CD14-positive monocyte (primary cell): ENCODE measurements around the gene ITPR2. TPM values are rescaled to one million over a fixed set of nuclear protein-coding genes. Genes with fewer than 3 reads are reported as not detected.

Experiments
- DNase-seq, 3 donors: peaks; one replicate each; pipeline ENCODE4 v3.0.0-alpha.2; 2011 to 2022
- H2AFZ ChIP-seq: 2 replicates; pipeline ENCODE4 v1.6.0; 2012; ENCODE audit warnings: mild to moderate bottlenecking, low read depth, low read length, inconsistent platforms; ENCODE audit not compliant: insufficient read depth, poor library complexity, severe bottlenecking
- H3K27ac ChIP-seq, 2 donors: 1 replicate in 1 of 2; 2 replicates in 1 of 2; pipeline ENCODE4 v1.5.1; 2012 to 2013; ENCODE audit warnings: low read length in 2 of 2, control low read depth in 1 of 2, inconsistent platforms in 1 of 2, low read depth in 1 of 2, mild to moderate bottlenecking in 1 of 2
- H3K27me3 ChIP-seq, 2 donors: one replicate each; pipeline versions ENCODE4 v1.6.0 to v1.6.1; 2011 to 2013; ENCODE audit warnings: low read length in 2 of 2; ENCODE audit not compliant: control insufficient read depth in 2 of 2, insufficient read depth in 2 of 2
- H3K36me3 ChIP-seq, 2 donors: replicated peaks in 1 of 2; 1 replicate in 1 of 2; 2 replicates in 1 of 2; pipeline versions ENCODE4 v1.5.1 to v1.6.1; 2012 to 2013; ENCODE audit warnings: low read length in 2 of 2, control low read depth in 1 of 2, inconsistent platforms in 1 of 2, mild to moderate bottlenecking in 1 of 2; ENCODE audit not compliant: insufficient read depth in 2 of 2, control insufficient read depth in 1 of 2
- H3K4me1 ChIP-seq, 2 donors: 1 replicate in 1 of 2; 2 replicates in 1 of 2; pipeline versions ENCODE4 v1.5.1 to v1.6.1; 2012 to 2013; ENCODE audit warnings: low read length in 2 of 2, control low read depth in 1 of 2, inconsistent platforms in 1 of 2, mild to moderate bottlenecking in 1 of 2, moderate library complexity in 1 of 2; ENCODE audit not compliant: insufficient read depth in 2 of 2, control insufficient read depth in 1 of 2
- H3K4me2 ChIP-seq: replicated peaks from 2 replicates; pipeline ENCODE3; 2012; ENCODE audit warnings: low read length, moderate library complexity, mild to moderate bottlenecking; ENCODE audit not compliant: poor library complexity, severe bottlenecking; ENCODE audit errors: extremely low read depth
- H3K4me3 ChIP-seq, 3 experiments: fragments of 200-600 bp in 1 of 3; sonication (generic) in 1 of 3; replicated peaks in 1 of 3; 1 replicate in 2 of 3; 2 replicates in 1 of 3; pipeline ENCODE4 v1.5.1; 2011 to 2013; ENCODE audit warnings: low read length in 3 of 3, mild to moderate bottlenecking in 3 of 3, control low read depth in 2 of 3, low read depth in 2 of 3, inconsistent platforms in 1 of 3, moderate library complexity in 1 of 3
- H3K79me2 ChIP-seq: 2 replicates; pipeline ENCODE4 v1.6.0; 2012; ENCODE audit warnings: mild to moderate bottlenecking, control low read depth, inconsistent platforms, low read length, moderate library complexity; ENCODE audit not compliant: insufficient read depth
- H3K9ac ChIP-seq: 2 replicates; pipeline ENCODE4 v1.6.0; 2017; ENCODE audit warnings: low read length, mild to moderate bottlenecking; ENCODE audit not compliant: insufficient read depth, poor library complexity, severe bottlenecking
- H3K9me3 ChIP-seq, 2 donors: replicated peaks in 1 of 2; 1 replicate in 1 of 2; 2 replicates in 1 of 2; pipeline versions ENCODE4 v1.5.1 to v1.6.1; 2012 to 2013; ENCODE audit warnings: low read length in 2 of 2, control low read depth in 1 of 2; ENCODE audit not compliant: control insufficient read depth in 1 of 2, insufficient read depth in 1 of 2
- H4K20me1 ChIP-seq: 2 replicates; pipeline ENCODE4 v1.6.0; 2012; ENCODE audit warnings: mild to moderate bottlenecking, low read length, control low read depth, moderate library complexity; ENCODE audit not compliant: insufficient read depth
- H3K27ac Mint-ChIP-seq, 7 donors: one replicate each; pipeline ENCODE4 v1.8.0; 2020; ENCODE audit warnings: mild to moderate bottlenecking in 7 of 7, mixed read lengths in 7 of 7, moderate library complexity in 6 of 7, inconsistent platforms in 2 of 7
- H3K27me3 Mint-ChIP-seq, 3 donors: one replicate each; pipeline ENCODE4 v1.8.0; 2021 to 2022; ENCODE audit warnings: low read depth in 3 of 3, mild to moderate bottlenecking in 3 of 3, mixed read lengths in 3 of 3, moderate library complexity in 3 of 3, inconsistent platforms in 1 of 3
- H3K36me3 Mint-ChIP-seq, 2 donors: one replicate each; pipeline ENCODE4 v1.8.0; 2020; ENCODE audit warnings: mixed read lengths in 2 of 2, inconsistent platforms in 1 of 2, mild to moderate bottlenecking in 1 of 2
- H3K4me1 Mint-ChIP-seq: one replicate; pipeline ENCODE4 v1.8.0; 2020; ENCODE audit warnings: mild to moderate bottlenecking, mixed read lengths
- H3K4me3 Mint-ChIP-seq, 2 donors: one replicate each; pipeline ENCODE4 v1.8.0; 2020; ENCODE audit warnings: mild to moderate bottlenecking in 2 of 2, mixed read lengths in 2 of 2, moderate library complexity in 1 of 2
- H3K9me3 Mint-ChIP-seq, 7 donors: one replicate each; pipeline ENCODE4 v1.8.0; 2020 to 2022; ENCODE audit warnings: mixed read lengths in 7 of 7, mild to moderate bottlenecking in 6 of 7, moderate library complexity in 6 of 7, inconsistent platforms in 2 of 7
- CTCF ChIP-seq: fragments of 200-600 bp; IDR thresholded peaks from one replicate; pipeline ENCODE4 v1.8.0; 2022; ENCODE audit warnings: antibody characterized with exemption, mild to moderate bottlenecking
- whole genome bisulfite sequencing: methylation state at CpG from one replicate; pipeline ENCODE4 v1.1.5; 2013; ENCODE audit warnings: missing lambda C conversion rate; ENCODE audit not compliant: insufficient coverage; 5-methylcytosine and 5-hydroxymethylcytosine counted together
- intact Hi-C, 2 donors: fragments of 100-400 bp; cut with micrococcal nuclease; formaldehyde crosslinking; loops; one replicate each; pipeline versions ENCODE4 v1.15.0 to v1.15.1; 2023
- polyA plus RNA-seq, 3 donors: library from polyadenylated mRNA; depleted of rRNA in 1 of 3; unstranded in 2 of 3; stranded (reverse) in 1 of 3; fragments of 300-500 nt in 2 of 3; fragments of >200 nt in 1 of 3; fragmentation: Illumina TruSeq in 2 of 3; gene quantifications; 1 replicate in 2 of 3; 2 replicates in 1 of 3; pipeline ENCODE4 v1.2.3, GENCODE V29; 2012 to 2021

ITPR2 gene
- polyA plus RNA-seq, 3 donors: 2.7 to 6.4 (median 5.7) TPM

GRCh38 chr12:26845057-26845666 lies 12.2 kb upstream of the ITPR2 start:
- Histone ChIP-seq H3K4me3 (no peak overlapping the region), H4K20me1 (no peaks in the 10 kb centered on the region), H3K79me2 (no peaks in the 10 kb centered on the region), H3K27ac (no peak overlapping the region), H3K4me1 (peaks cover 6 to 8% of the 10 kb centered on the region in 2 donors), H3K4me2 (no peak overlapping the region), H3K36me3 (no peaks in the 10 kb centered on the region), H2AFZ (no peak overlapping the region), H3K9ac (no peak overlapping the region), H3K27me3 (peaks cover 0 to 2% of the 10 kb centered on the region in 2 donors), H3K9me3 (no peaks in the 10 kb centered on the region)
- TF ChIP-seq CTCF: peak; percentile 79
- Mint-ChIP-seq H3K4me3 (no peak overlapping the region), H3K27me3 (peaks cover 0 to 1% (median 0%) of the 10 kb centered on the region in 3 donors), H3K9me3 (no peaks in the 10 kb centered on the region), H3K27ac (no peak overlapping the region), H3K36me3 (no peaks in the 10 kb centered on the region), H3K4me1 (peaks cover 9% of the 10 kb centered on the region)
- intact Hi-C loops: no loop called here
- WGBS: no CpG with 5 or more reads among the region's 11 CpGs
- peak in 2 of 3 donors; percentile 28 to 48 for DNase-seq

- Histone ChIP-seq H3K4me2 (no peak overlapping the region), H3K9me3 (no peaks in the 10 kb centered on the region), H3K79me2 (no peaks in the 10 kb centered on the region), H3K36me3 (no peaks in the 10 kb centered on the region), H3K4me3 (no peak overlapping the region), H2AFZ (no peak overlapping the region), H3K27me3 (peaks cover 0 to 2% of the 10 kb centered on the region in 2 donors), H3K27ac (no peak overlapping the region), H3K4me1 (peaks cover 6 to 8% of the 10 kb centered on the region in 2 donors), H3K9ac (no peak overlapping the region), H4K20me1 (no peaks in the 10 kb centered on the region)
- WGBS: 100% methylated on average over 1 of the region's 2 CpGs
- peaks cover 0 to 1% (median 0%) of the 10 kb centered on the region in 3 donors for H3K27me3 Mint-ChIP-seq
- H3K27ac Mint-ChIP-seq: no peak overlapping the region
- DNase-seq: no peak
- peaks cover 9% of the 10 kb centered on the region for H3K4me1 Mint-ChIP-seq
- TF ChIP-seq CTCF: no peak
- no peaks in the 10 kb centered on the region for H3K36me3 Mint-ChIP-seq
- intact Hi-C loops: no loop called here
- H3K4me3 Mint-ChIP-seq: no peak overlapping the region
- H3K9me3 Mint-ChIP-seq: peaks cover 0 to 1% (median 0%) of the 10 kb centered on the region in 7 donors
Observed at GRCh38 chr12:26843311-26843710, 10.3 kb upstream of the ITPR2 start.
